ENCODE measurements around the gene AMZ2. TPM values are rescaled to one million over a fixed set of nuclear protein-coding genes. Genes with fewer than 3 reads are reported as not detected.
"Not testable (repeated sequence)": the region's sequence is repeated elsewhere in the genome, so short reads cannot be mapped to it uniquely, and the experiment has no call there.

Gene AMZ2
- total RNA-seq, 2 experiments from 2014 or later: 119 to 150 TPM

DNA sequence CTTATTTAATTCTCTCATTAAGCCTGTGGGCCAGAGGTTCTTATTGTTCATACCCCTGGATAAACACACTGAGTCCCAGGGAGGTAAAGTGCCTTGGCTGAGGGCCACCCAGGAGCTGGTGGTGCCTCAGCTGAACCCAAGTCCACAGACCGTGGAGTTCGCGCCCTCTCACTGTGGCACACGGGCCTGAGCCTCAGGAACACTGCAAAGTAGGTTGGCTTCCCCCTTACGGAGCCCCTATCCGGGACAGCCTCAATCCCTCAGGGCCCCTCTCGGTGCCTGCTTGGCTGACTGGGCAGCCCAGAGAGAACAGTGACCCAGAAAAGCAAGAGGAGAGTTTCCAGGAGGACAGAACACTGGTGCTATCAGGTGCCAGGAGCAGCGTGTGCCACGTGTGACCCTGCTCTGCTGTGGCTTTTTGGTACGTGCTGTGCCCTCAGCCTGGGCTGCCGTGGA is 12.5 kb upstream of the AMZ2 start:
- Mint-ChIP-seq H3K27ac (peak overlapping the region; percentile 67), H3K4me1 (peaks cover 57% of the 10 kb centered on the region)
- CTCF ChIA-PET; H3K9me3 Mint-ChIP-seq (ENCODE audit: low read depth); H3K4me3 Mint-ChIP-seq; POLR2A ChIA-PET; intact Hi-C loops (cut with DNase I, micrococcal nuclease); DNase-seq; ATAC-seq; H3K36me3 Mint-ChIP-seq (ENCODE audit: low read depth); H3K27me3 Mint-ChIP-seq: not testable (repeated sequence)

- DNase-seq (peak; percentile 60), ATAC-seq (peak; percentile 70)
- Mint-ChIP-seq H3K4me3 (peak overlapping the region; percentile 78), H3K4me1 (peaks cover 60% of the 10 kb centered on the region), H3K27ac (peak overlapping the region; percentile 98)
- intact Hi-C loops (cut with DNase I, micrococcal nuclease): loop anchor here (1.0 to 2.0 kb wide), 2 partner anchors 31 to 32 kb away; no protein-coding TSS in a partner anchor
- H3K36me3 Mint-ChIP-seq (ENCODE audit: low read depth); H3K27me3 Mint-ChIP-seq; H3K9me3 Mint-ChIP-seq (ENCODE audit: low read depth): not testable (repeated sequence)
- ChIA-PET POLR2A (interaction anchor here (1.2 kb wide), 3 partner anchors 10 to 55 kb away, joined by 3 to 9 read pairs (median 5); partner anchors contain the start of gene AMZ2), CTCF (interaction anchor here (0.6 to 1.5 kb wide), 8 partner anchors 11 to 226 kb away, joined by 3 to 10 read pairs (median 3); partner anchors contain the start of gene AMZ2)
Measured at GRCh38 chr17:68237369-68238163, 10.3 kb upstream of the AMZ2 start.

DNA sequence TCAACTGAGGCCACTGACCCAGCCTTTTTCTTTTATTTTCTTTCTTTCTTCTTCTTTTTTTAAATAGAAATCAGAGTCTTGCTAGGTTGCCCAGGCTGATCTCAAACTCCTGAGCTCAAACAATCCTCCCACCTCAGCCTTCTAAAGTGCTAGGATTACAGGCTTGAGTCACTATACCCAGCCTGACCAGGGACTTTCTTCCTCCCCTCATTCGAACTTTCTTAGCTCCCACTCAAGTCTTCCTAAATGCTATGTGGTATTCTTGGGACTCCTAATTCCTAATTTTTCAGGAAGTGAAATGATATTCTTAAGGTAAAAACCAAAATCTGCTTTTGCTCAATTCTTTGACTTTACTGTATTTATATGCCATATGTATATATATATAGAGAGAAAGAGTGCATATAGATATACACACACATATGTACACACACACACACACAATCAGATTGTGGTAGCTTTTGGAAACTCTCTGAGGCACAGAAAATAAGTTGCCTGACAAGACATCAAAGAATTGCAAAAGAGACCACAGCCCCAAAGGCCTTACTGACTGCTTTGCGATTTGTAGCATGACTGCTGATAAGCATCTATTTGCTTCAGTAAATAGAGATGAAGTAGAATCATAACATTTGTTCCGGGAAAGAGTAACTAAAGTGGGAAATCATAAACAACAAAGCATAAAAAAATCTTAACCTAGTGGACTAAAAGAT is 9.5 kb upstream of the AMZ2 start:
- Mint-ChIP-seq H3K36me3 (ENCODE audit: low read depth) (no peaks in the 10 kb centered on the region), H3K9me3 (ENCODE audit: low read depth) (no peaks in the 10 kb centered on the region), H3K4me1 (peaks cover 57% of the 10 kb centered on the region), H3K27me3 (no peaks in the 10 kb centered on the region), H3K27ac (peak overlapping the region; percentile 98), H3K4me3 (peak overlapping the region; percentile 78)
- ATAC-seq: peak; percentile 18
- no peak for DNase-seq
- CTCF ChIA-PET: interaction anchor here (0.6 to 1.5 kb wide), 6 partner anchors 10 to 226 kb away, joined by 3 to 10 read pairs (median 3); partner anchors contain the start of gene AMZ2
- intact Hi-C loops (cut with DNase I, micrococcal nuclease): loop anchor here (1.0 to 2.0 kb wide), 2 partner anchors 32 to 33 kb away; no protein-coding TSS in a partner anchor
- POLR2A ChIA-PET: interaction anchor here (0.7 to 1.2 kb wide), 4 partner anchors 9 to 838 kb away, joined by 3 to 9 read pairs (median 4); partner anchors contain the start of gene AMZ2

DNA sequence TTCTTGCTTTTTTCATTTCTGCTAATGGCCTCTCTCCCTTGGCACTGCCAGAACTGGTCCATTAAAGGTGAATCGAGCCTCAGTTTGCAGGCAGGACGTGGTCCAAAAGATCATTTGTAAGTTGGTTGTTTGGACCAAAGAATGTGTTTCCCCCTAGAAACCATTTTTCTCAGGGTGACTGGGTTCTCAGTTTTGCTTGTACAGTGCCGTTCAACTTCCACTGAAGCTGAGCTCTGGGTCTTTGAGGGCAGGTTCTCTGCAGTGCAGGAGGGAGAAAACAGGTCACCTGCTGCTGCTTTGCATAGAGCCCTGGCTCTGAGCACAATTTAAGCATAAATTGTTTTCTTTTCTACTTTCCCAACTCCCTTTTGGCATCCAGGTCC is 9.0 kb upstream of the AMZ2 start:
- H3K36me3 Mint-ChIP-seq (ENCODE audit: low read depth): no peaks in the 10 kb centered on the region
- peak overlapping the region; percentile 98 for H3K27ac Mint-ChIP-seq
- H3K4me3 Mint-ChIP-seq: peak overlapping the region; percentile 78
- intact Hi-C loops (cut with DNase I, micrococcal nuclease): loop anchor here (1.0 to 2.0 kb wide), 3 partner anchors 8 to 34 kb away; no protein-coding TSS in a partner anchor
- ChIA-PET CTCF (interaction anchor here (0.7 to 1.5 kb wide), 5 partner anchors 9 to 225 kb away, joined by 3 to 10 read pairs (median 3); partner anchors contain the start of gene AMZ2), POLR2A (interaction anchor here (0.7 kb wide), 1 partner anchor 838 kb away, joined by 3 read pairs; no protein-coding TSS in a partner anchor)
- no peaks in the 10 kb centered on the region for H3K9me3 Mint-ChIP-seq (ENCODE audit: low read depth)
- peak; percentile 61 for ATAC-seq
- DNase-seq: peak; percentile 65
- peaks cover 57% of the 10 kb centered on the region for H3K4me1 Mint-ChIP-seq
- H3K27me3 Mint-ChIP-seq: no peaks in the 10 kb centered on the region

- Mint-ChIP-seq H3K4me1 (peaks cover 52% of the 10 kb centered on the region), H3K27ac (peak overlapping the region; percentile 98), H3K36me3 (ENCODE audit: low read depth) (no peaks in the 10 kb centered on the region), H3K27me3 (no peaks in the 10 kb centered on the region), H3K9me3 (ENCODE audit: low read depth) (no peaks in the 10 kb centered on the region), H3K4me3 (peak overlapping the region; percentile 78)
- ChIA-PET POLR2A (interaction anchor here (0.6 kb wide), 1 partner anchor 410 kb away, joined by 3 read pairs; no protein-coding TSS in a partner anchor), CTCF (no interaction called here)
- DNase-seq (no peak), ATAC-seq (no peak)
- intact Hi-C loops (cut with DNase I, micrococcal nuclease): loop anchor here (1.0 to 2.0 kb wide), 2 partner anchors 8 to 33 kb away; no protein-coding TSS in a partner anchor
Measured at GRCh38 chr17:68239632-68240366, 8.0 kb upstream of the AMZ2 start.

GRCh38 chr17:68246271-68247028 is 1.4 kb upstream of the AMZ2 start:
- H3K4me3 Mint-ChIP-seq: peak overlapping the region; percentile 88
- H3K27me3 Mint-ChIP-seq: no peaks in the 10 kb centered on the region

DNA sequence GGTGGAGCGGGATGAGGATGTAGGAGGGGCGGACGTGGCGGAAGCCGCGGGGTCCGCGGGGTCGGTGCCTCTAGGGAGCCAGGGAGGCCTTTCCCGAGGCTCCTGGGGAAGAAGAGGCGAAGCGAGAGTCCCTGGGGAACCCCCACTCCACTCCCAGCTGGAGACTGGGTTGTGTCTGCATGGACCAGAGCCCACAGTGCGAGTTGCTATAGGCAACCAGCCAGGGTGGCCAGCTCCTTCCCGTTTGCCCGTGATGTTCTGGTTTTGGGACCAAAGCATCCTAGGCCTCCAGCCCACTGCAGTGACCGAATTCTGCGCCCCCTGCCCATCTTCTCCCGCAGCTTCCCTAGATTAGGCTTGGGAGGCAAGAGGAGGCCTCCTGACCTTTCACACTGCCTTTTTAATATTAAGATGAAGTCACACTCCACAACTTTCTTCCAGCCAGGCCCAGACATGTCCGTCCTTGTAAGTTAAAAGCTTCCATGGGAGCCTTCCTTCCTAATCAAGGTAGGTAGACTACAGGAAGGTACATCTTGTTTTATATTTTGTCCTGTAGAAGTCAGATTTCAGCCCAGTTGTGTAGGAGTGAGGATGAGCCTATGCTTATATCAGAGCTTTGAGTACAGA is 469 bp downstream of the AMZ2 start:
- Mint-ChIP-seq H3K27me3 (no peaks in the 10 kb centered on the region), H3K9me3 (ENCODE audit: low read depth) (no peaks in the 10 kb centered on the region), H3K36me3 (ENCODE audit: low read depth) (peaks cover 39% of the 10 kb centered on the region), H3K4me3 (peak overlapping the region; percentile 88), H3K27ac (peak overlapping the region; percentile 99), H3K4me1 (peaks cover 43% of the 10 kb centered on the region)
- peak; percentile 32 for ATAC-seq
- ChIA-PET CTCF (interaction anchor here (0.5 to 2.9 kb wide), 19 partner anchors 9 to 229 kb away, joined by 3 to 12 read pairs (median 4); no protein-coding TSS in a partner anchor), POLR2A (interaction anchor here (0.8 to 2.5 kb wide), 10 partner anchors 10 to 213 kb away, joined by 3 to 9 read pairs (median 4); partner anchors contain the start of genes ARSG, KPNA2 and SLC16A6)
- intact Hi-C loops (cut with DNase I, micrococcal nuclease): loop anchor here (1.0 to 5.0 kb wide), 6 partner anchors 10 to 264 kb away; partner anchors contain the start of genes KPNA2 (in 1 of the 2) and PRKAR1A (in 1 of the 2)
- peak; percentile 76 for DNase-seq

More at GRCh38 chr17:68246271-68247028, 1.4 kb upstream of the AMZ2 start:
- H3K27ac Mint-ChIP-seq: peak overlapping the region; percentile 90
- intact Hi-C loops (cut with DNase I, micrococcal nuclease): loop anchor here (1.0 to 5.0 kb wide), 9 partner anchors 7 to 421 kb away; partner anchors contain the start of genes KPNA2 (in 2 of the 2), ARSG (in 1 of the 2), BPTF (in 1 of the 2) and SLC16A6 (in 1 of the 2)
- H3K4me1 Mint-ChIP-seq: peaks cover 32% of the 10 kb centered on the region
- H3K36me3 Mint-ChIP-seq (ENCODE audit: low read depth): peaks cover 24% of the 10 kb centered on the region
- no peak for DNase-seq
- ATAC-seq: no peak
- CTCF ChIA-PET: interaction anchor here (0.7 to 1.2 kb wide), 2 partner anchors 42 to 763 kb away, joined by 3 to 4 read pairs; no protein-coding TSS in a partner anchor
- POLR2A ChIA-PET: interaction anchor here (0.5 to 2.5 kb wide), 5 partner anchors 8 to 848 kb away, joined by 3 to 9 read pairs (median 5); partner anchors contain the start of gene WIPI1
- no peaks in the 10 kb centered on the region for H3K9me3 Mint-ChIP-seq (ENCODE audit: low read depth)

DNA sequence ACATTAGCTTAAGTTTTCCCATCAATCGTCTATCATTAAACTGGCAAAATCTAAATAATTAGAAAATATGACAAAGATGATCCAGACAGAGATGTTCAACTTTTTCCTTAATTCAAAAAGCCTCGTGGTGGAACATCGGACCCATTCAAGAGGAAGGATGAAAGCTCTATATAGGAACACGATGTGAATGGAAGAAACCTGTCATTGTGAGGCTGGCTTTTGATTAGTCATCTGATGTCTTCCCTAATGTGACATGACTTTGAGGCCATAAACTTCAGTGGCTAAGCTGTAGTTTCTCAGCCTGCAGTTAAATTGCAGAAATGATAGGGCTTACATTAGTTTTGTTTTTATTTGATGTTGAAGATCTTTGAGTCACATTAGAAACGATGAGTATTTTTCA is 1.0 kb downstream of the AMZ2 start:
- Mint-ChIP-seq H3K9me3 (ENCODE audit: low read depth) (no peaks in the 10 kb centered on the region), H3K36me3 (ENCODE audit: low read depth) (peaks cover 43% of the 10 kb centered on the region), H3K4me3 (peak overlapping the region; percentile 88), H3K27ac (peak overlapping the region; percentile 99), H3K4me1 (peaks cover 49% of the 10 kb centered on the region), H3K27me3 (no peaks in the 10 kb centered on the region)
- DNase-seq (peak; percentile 41), ATAC-seq (peak; percentile 31)
- ChIA-PET POLR2A (interaction anchor here (0.6 to 2.5 kb wide), 6 partner anchors 11 to 1284 kb away, joined by 3 to 9 read pairs (median 4); no protein-coding TSS in a partner anchor), CTCF (interaction anchor here (0.5 to 2.9 kb wide), 16 partner anchors 8 to 230 kb away, joined by 3 to 12 read pairs (median 4); no protein-coding TSS in a partner anchor)
- intact Hi-C loops (cut with DNase I, micrococcal nuclease): loop anchor here (1.0 to 5.0 kb wide), 6 partner anchors 9 to 263 kb away; partner anchors contain the start of genes KPNA2 (in 1 of the 2) and PRKAR1A (in 1 of the 2)

- Mint-ChIP-seq H3K9me3 (ENCODE audit: low read depth) (no peaks in the 10 kb centered on the region), H3K27me3 (no peaks in the 10 kb centered on the region), H3K36me3 (ENCODE audit: low read depth) (peaks cover 47% of the 10 kb centered on the region), H3K27ac (peak overlapping the region; percentile 99), H3K4me1 (peaks cover 53% of the 10 kb centered on the region), H3K4me3 (peak overlapping the region; percentile 88)
- ATAC-seq: no peak
- no peak for DNase-seq
- ChIA-PET POLR2A (interaction anchor here (0.6 to 1.5 kb wide), 3 partner anchors 15 to 1284 kb away, joined by 3 to 4 read pairs (median 3); no protein-coding TSS in a partner anchor), CTCF (interaction anchor here (0.6 to 2.9 kb wide), 14 partner anchors 8 to 216 kb away, joined by 3 to 12 read pairs (median 4); partner anchors contain the start of gene WIPI1)
- intact Hi-C loops (cut with DNase I, micrococcal nuclease): loop anchor here (2.0 to 5.0 kb wide), 4 partner anchors 43 to 213 kb away; partner anchors contain the start of gene KPNA2 (in 1 of the 2)
Measured at GRCh38 chr17:68249354-68249765, 1.5 kb downstream of the AMZ2 start.

All from activated CD4-positive, alpha-beta T cell treated with anti-CD3 and anti-CD28 coated beads for 36 hours (primary cell).